Cardiac muscle cell (in vitro differentiated cells and primary cell): ENCODE data around the gene SND1. TPM values are rescaled to one million over a fixed set of nuclear protein-coding genes. Genes with fewer than 3 reads are reported as not detected.
A peak's percentile ranks its signal among the peaks of the same experiment; 100 is the strongest.

Experiments
- DNase-seq, 2 donors: peaks; one replicate each; pipeline versions ENCODE4 v3.0.0 to v3.0.0-alpha.2; 2010 to 2017; ENCODE audit warnings: low read depth in 1 of 2, low spot score in 1 of 2
- H3K27ac ChIP-seq: fragments of 200-600 bp; sonication (generic); 2 replicates; pipeline ENCODE4 v1.5.1; 2016
- H3K27me3 ChIP-seq: fragments of 200-600 bp; sonication (generic); 2 replicates; pipeline ENCODE4 v1.6.0; 2016; ENCODE audit warnings: control low read depth
- H3K36me3 ChIP-seq: fragments of 200-600 bp; sonication (generic); 2 replicates; pipeline ENCODE4 v1.5.1; 2016; ENCODE audit warnings: control low read depth
- H3K4me1 ChIP-seq: fragments of 200-600 bp; sonication (generic); 2 replicates; pipeline ENCODE4 v1.8.1; 2017; ENCODE audit warnings: low read depth, mild to moderate bottlenecking, mixed run types
- H3K4me3 ChIP-seq: fragments of 200-600 bp; sonication (generic); 2 replicates; pipeline ENCODE4 v1.5.1; 2016; ENCODE audit warnings: mild to moderate bottlenecking
- H3K9me3 ChIP-seq: fragments of 200-600 bp; sonication (generic); 2 replicates; pipeline ENCODE4 v1.5.1; 2017; ENCODE audit warnings: low read depth, mild to moderate bottlenecking, control low read depth
- polyA plus RNA-seq: library from polyadenylated mRNA; unstranded; fragments of >200 nt; fragmentation: Nextera tagmentation; extraction: Ambion mirVana; gene quantifications from 2 replicates; pipeline ENCODE4 v1.2.1, GENCODE V29; 2016
- total RNA-seq: library from RNA; depleted of rRNA; stranded (reverse); fragments of >200 nt; gene quantifications from 2 replicates; pipeline ENCODE4 v1.2.3, GENCODE V29; 2016
- TF ChIP-seq, protein P1 (sequence below): IDR thresholded peaks from 2 replicates; pipeline ENCODE4 v1.5.1; 2012; ENCODE audit warnings: low read depth, mild to moderate bottlenecking, low read length

SND1 gene
- total and polyA plus RNA-seq, 2 experiments from 2014 or later: 114 to 172 TPM

DNA sequence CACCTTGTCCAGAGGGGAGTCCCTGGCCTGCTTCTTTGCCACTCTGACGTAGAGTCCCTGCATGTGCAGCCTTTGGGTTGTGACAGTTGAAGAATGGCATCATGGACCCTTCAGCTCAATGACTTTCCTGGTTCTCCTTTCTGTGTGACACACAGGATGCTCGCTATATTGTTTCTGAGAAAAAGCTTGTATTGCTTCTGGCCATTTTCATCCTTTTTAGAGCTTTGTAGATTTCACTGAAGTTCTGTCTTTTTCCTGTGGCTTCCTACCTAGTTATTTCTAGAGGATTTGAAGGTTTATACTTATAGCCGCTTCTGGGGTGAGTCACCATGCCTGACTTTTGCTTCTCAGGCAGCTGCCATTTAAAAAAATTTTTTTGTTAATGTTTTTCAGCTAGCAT, 27.0 kb downstream of the SND1 start:
- H3K4me1 ChIP-seq: peaks cover 3% of the 10 kb centered on the region
- TF ChIP-seq, protein P1, sequence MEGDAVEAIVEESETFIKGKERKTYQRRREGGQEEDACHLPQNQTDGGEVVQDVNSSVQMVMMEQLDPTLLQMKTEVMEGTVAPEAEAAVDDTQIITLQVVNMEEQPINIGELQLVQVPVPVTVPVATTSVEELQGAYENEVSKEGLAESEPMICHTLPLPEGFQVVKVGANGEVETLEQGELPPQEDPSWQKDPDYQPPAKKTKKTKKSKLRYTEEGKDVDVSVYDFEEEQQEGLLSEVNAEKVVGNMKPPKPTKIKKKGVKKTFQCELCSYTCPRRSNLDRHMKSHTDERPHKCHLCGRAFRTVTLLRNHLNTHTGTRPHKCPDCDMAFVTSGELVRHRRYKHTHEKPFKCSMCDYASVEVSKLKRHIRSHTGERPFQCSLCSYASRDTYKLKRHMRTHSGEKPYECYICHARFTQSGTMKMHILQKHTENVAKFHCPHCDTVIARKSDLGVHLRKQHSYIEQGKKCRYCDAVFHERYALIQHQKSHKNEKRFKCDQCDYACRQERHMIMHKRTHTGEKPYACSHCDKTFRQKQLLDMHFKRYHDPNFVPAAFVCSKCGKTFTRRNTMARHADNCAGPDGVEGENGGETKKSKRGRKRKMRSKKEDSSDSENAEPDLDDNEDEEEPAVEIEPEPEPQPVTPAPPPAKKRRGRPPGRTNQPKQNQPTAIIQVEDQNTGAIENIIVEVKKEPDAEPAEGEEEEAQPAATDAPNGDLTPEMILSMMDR: no peak
- no peaks in the 10 kb centered on the region for H3K9me3 ChIP-seq
- peak in 1 of 2 donors; percentile 21 for DNase-seq
- no peak overlapping the region for H3K27ac ChIP-seq
- H3K36me3 ChIP-seq: no peaks in the 10 kb centered on the region
- no peaks in the 10 kb centered on the region for H3K27me3 ChIP-seq
- no peak overlapping the region for H3K4me3 ChIP-seq

DNA sequence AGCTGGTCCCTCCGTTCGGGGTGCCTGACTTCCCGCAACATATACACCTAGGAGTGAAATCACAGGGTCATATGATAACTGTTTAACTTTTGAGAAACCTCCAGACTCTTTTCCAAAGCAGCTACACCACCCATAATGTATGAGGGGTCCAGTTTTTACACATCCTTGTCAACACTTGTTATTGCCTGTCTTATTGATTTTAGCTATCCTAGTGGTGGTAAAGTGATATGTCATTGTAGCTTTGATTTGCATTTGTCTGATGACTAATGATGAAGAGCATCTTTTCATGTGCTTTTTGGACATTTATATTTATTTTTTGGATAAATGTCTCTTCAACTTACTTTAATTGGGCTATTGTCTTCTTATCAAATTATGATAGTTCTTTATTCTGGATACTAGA, 29.0 kb downstream of the SND1 start:
- no peaks in the 10 kb centered on the region for H3K9me3 ChIP-seq
- TF ChIP-seq, protein P1: no peak
- no peak overlapping the region for H3K27ac ChIP-seq
- no peaks in the 10 kb centered on the region for H3K36me3 ChIP-seq
- H3K4me1 ChIP-seq: peaks cover 5% of the 10 kb centered on the region
- DNase-seq: no peak
- no peak overlapping the region for H3K4me3 ChIP-seq
- H3K27me3 ChIP-seq: no peaks in the 10 kb centered on the region

DNA sequence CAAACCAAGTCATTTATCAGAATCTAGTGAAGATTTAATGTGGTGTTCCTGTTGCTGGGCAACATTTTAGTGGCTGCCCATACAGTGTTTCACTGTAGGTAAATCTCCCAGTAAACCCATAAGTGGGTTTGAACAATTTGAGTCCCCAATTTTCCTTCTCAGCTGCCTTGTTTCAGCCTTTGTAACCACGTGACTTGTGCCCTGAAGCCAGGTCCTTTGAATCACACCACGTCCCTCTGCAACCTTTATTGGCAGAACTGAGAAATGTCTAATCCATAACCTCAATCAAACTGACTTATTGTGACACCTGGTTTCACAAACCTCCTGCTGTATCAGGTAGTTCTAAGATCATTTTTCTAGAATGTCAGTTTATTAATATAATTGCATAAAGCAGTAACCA, 30.1 kb downstream of the SND1 start:
- Histone ChIP-seq H3K27ac (no peak overlapping the region), H3K4me3 (no peak overlapping the region), H3K4me1 (peaks cover 5% of the 10 kb centered on the region), H3K36me3 (peaks cover 4% of the 10 kb centered on the region), H3K9me3 (no peaks in the 10 kb centered on the region), H3K27me3 (no peaks in the 10 kb centered on the region)
- no peak for DNase-seq
- TF ChIP-seq, protein P1: no peak

DNA sequence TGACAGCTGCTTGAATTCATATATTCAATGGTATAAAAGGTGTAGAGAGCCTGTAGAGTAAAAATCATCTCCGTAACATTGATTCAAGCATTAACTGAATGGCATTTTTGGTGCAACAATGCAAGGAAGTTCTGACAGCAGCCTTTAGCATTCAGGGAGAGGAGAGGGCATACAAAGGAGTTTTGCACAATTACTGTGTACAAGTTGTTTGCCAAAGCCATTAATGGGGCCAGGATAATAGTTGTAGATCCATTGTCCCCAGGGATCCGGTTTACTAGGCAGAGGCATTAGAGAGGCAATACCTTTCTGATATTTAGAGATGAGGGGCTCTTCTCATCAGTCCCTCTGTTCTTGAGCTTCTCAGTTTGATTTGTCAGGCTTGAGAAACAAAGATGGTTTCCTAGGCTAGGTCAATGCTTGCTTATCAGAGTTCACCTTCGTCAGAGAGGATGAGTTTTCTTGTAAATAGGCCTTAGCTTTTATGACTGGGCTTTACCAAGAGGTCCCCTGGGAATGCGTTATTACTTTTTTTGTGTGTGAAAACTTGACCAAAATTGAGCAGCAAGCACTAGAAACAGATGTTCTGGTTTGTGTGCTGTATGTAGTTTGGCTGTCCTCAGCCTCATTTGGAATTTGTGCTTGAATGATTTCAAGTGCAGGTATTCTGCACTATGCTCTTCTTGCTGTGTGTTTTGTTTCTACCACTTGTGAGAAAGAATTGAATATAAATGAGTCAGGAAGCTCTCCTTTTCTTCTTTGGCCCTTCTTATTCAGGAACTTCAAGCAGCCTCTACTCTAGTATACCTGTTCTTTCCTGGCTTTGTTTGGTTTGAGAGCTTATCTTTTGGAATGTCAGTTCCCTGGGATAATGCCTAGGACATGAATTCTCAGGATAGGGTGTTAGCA, 32.0 kb downstream of the SND1 start:
- no peak overlapping the region for H3K4me3 ChIP-seq
- peak overlapping the region; percentile 22 for H3K27ac ChIP-seq

DNA sequence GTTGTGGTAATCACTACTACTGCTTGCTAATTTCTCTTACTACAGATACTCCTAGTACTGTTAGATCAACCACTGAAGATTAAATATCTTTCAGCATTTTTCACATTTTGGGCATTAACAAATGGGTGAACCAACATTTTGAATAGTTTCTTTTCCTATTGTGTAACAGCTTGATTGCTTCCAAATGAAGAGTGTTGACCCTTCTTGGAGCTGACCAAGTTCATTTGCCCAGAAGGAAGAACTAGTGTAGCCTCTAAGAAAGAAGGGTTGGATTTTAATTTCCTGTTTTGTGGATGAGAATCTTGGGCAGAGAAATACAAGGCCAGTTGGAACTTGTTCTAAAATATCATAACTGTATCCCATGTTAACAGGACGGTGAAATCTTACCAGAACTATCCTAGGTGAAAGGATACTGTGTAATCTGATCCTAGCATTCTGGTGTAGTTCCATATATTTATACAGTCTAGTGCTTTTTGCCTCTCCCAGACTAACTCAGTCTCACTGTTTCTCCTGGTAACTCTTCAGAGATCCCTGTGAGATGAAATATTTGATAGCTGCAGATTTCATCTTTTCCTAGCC, 37.3 kb downstream of the SND1 start:
- no peak overlapping the region for H3K27ac ChIP-seq
- DNase-seq: no peak
- H3K4me1 ChIP-seq: no peaks in the 10 kb centered on the region
- peaks cover 13% of the 10 kb centered on the region for H3K36me3 ChIP-seq
- no peaks in the 10 kb centered on the region for H3K9me3 ChIP-seq
- TF ChIP-seq, protein P1: no peak
- no peaks in the 10 kb centered on the region for H3K27me3 ChIP-seq
- H3K4me3 ChIP-seq: no peak overlapping the region

More for the DNA sequence above, 32.0 kb downstream of the SND1 start:
- TF ChIP-seq, protein P1: no peak
- peak in 1 of 2 donors; percentile 28 for DNase-seq
- no peaks in the 10 kb centered on the region for H3K9me3 ChIP-seq
- H3K27me3 ChIP-seq: no peaks in the 10 kb centered on the region
- peaks cover 5% of the 10 kb centered on the region for H3K4me1 ChIP-seq
- peaks cover 9% of the 10 kb centered on the region for H3K36me3 ChIP-seq
